Neural progenitor cell (in vitro differentiated cells): Measurements from ENCODE around the gene POP4. TPM values are rescaled to one million over a fixed set of nuclear protein-coding genes. Genes with fewer than 3 reads are reported as not detected.
"Not testable (repeated sequence)": the region's sequence is repeated elsewhere in the genome, so short reads cannot be mapped to it uniquely, and the experiment has no call there.

Source experiments
- DNase-seq: peaks from one replicate; pipeline ENCODE4 v3.0.0-alpha.2; 2016; ENCODE audit warnings: low spot score
- H2AFZ ChIP-seq: fragments of 200-600 bp; sonication (generic); replicated peaks from 2 replicates; pipeline ENCODE4 v1.6.1; 2016; ENCODE audit warnings: antibody characterized with exemption
- H3F3A ChIP-seq: fragments of 200-600 bp; sonication (generic); 2 replicates; pipeline ENCODE4 v1.6.1; 2016; ENCODE audit warnings: antibody characterized with exemption, low read depth
- H3K27ac ChIP-seq: fragments of 200-600 bp; sonication (generic); 2 replicates; pipeline ENCODE4 v1.5.1; 2016; ENCODE audit warnings: mild to moderate bottlenecking
- H3K27me3 ChIP-seq: fragments of 200-600 bp; sonication (generic); 2 replicates; pipeline ENCODE4 v1.6.1; 2016; ENCODE audit warnings: mild to moderate bottlenecking, moderate library complexity
- H3K36me3 ChIP-seq: fragments of 200-600 bp; sonication (generic); 2 replicates; pipeline ENCODE4 v1.5.1; 2016
- H3K4me1 ChIP-seq: fragments of 200-600 bp; sonication (generic); 2 replicates; pipeline ENCODE4 v1.6.1; 2016; ENCODE audit warnings: mixed run types
- H3K4me2 ChIP-seq: fragments of 200-600 bp; sonication (generic); 2 replicates; pipeline ENCODE4 v1.6.1; 2016
- H3K4me3 ChIP-seq: fragments of 200-600 bp; sonication (generic); 2 replicates; pipeline ENCODE4 v1.5.1; 2016
- H3K79me2 ChIP-seq: fragments of 200-600 bp; sonication (generic); 2 replicates; pipeline ENCODE4 v1.6.1; 2016; ENCODE audit warnings: low read depth
- H3K9ac ChIP-seq: fragments of 200-600 bp; sonication (generic); 2 replicates; pipeline ENCODE4 v1.6.1; 2016
- H3K9me3 ChIP-seq: fragments of 200-600 bp; sonication (generic); 2 replicates; pipeline ENCODE4 v1.5.1; 2016; ENCODE audit warnings: low read depth
- H4K20me1 ChIP-seq: fragments of 200-600 bp; sonication (generic); 2 replicates; pipeline ENCODE4 v1.6.1; 2016; ENCODE audit warnings: low read depth
- H3K27ac Mint-ChIP-seq: 3 replicates; pipeline ENCODE4 v1.8.0; 2021; ENCODE audit warnings: mixed read lengths
- H3K27me3 Mint-ChIP-seq: 2 replicates; pipeline ENCODE4 v1.8.0; 2022; ENCODE audit warnings: low read depth, mild to moderate bottlenecking, inconsistent platforms, moderate library complexity, mixed read lengths; ENCODE audit not compliant: insufficient read depth
- H3K36me3 Mint-ChIP-seq: 3 replicates; pipeline ENCODE4 v1.8.0; 2021; ENCODE audit warnings: mixed read lengths
- H3K4me1 Mint-ChIP-seq: 3 replicates; pipeline ENCODE4 v1.8.0; 2021; ENCODE audit warnings: mixed read lengths
- H3K4me3 Mint-ChIP-seq: 3 replicates; pipeline ENCODE4 v1.8.0; 2021; ENCODE audit warnings: mild to moderate bottlenecking, moderate library complexity, mixed read lengths
- H3K9me3 Mint-ChIP-seq: 3 replicates; pipeline ENCODE4 v1.8.0; 2020; ENCODE audit warnings: mixed read lengths
- EZH2 ChIP-seq: fragments of 200-600 bp; sonication (generic); IDR thresholded peaks from 2 replicates; pipeline ENCODE4 v1.6.1; 2017; ENCODE audit warnings: antibody characterized with exemption, mild to moderate bottlenecking, moderate library complexity
- EZH2phosphoT487 ChIP-seq: fragments of 200-600 bp; sonication (generic); IDR thresholded peaks from 2 replicates; pipeline ENCODE4 v1.6.1; 2017; ENCODE audit warnings: antibody characterized with exemption
- total RNA-seq: library from RNA; depleted of rRNA; stranded (reverse); fragments of >200 nt; gene quantifications from 2 replicates; pipeline ENCODE4 v1.2.3, GENCODE V29; 2015; ENCODE audit warnings: low replicate concordance
- TF ChIP-seq, protein P1 (sequence below): fragments of 200-600 bp; sonication (generic); IDR thresholded peaks from 2 replicates; pipeline ENCODE4 v1.5.1; 2017; ENCODE audit warnings: antibody characterized with exemption, mild to moderate bottlenecking

POP4 gene, protein sequence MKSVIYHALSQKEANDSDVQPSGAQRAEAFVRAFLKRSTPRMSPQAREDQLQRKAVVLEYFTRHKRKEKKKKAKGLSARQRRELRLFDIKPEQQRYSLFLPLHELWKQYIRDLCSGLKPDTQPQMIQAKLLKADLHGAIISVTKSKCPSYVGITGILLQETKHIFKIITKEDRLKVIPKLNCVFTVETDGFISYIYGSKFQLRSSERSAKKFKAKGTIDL
- 41.0 and 77.8 TPM in 2 replicates for total RNA-seq

DNA sequence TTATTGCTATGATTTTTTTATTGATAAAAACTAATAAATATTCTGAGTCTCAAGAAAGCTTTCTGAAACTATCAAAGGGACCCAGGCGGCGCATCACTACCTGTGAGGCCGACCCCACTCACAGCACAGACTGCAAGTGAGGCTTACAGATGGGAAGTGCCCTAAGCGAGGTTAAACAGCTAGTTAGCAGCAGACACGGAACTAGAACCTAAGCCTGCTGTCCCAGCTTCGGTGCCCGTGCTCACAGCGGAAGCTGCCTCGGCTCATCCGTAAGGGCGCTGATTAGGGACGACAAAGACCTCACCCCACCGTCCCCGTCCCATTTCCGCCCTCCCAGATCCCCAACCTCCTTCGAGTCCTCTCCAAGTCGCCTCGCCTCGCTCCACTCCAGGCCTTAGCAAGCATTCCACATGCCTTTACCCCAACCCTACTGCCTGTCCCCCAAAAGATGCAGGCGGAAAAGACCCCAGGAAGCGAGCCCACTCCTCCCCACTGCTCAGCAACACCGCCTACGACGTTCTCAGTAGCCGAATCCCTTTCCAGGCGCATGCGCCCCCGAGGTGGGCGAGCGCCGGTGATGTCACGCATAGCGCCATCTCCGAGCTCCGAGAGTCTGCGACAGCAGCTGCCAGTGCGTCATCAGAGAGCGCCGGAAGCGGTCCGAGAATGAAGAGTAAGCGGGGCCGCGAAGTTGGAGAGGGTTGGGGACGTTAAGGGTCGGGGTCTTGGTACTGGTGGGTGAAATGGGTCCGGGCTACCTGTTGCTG, at the start of gene POP4:
Gene POP4, plus strand, starts transcription at position 631 of the 767 bp plus-strand sequence. Its CDS starts 36 bp downstream, at position 667.
- no peaks in the 10 kb centered on the region for H3K9me3 ChIP-seq
- peaks cover 2% of the 10 kb centered on the region for H3K36me3 Mint-ChIP-seq
- H3K4me3 Mint-ChIP-seq, result peak within 1 kb of the TSS; percentile 100
- H3K9me3 Mint-ChIP-seq, result no peaks in the 10 kb centered on the region
- H3K4me3 ChIP-seq, result peak within 1 kb of the TSS; percentile 71
- H3K36me3 ChIP-seq, result no peaks in the 10 kb centered on the region
- peaks cover 10% of the 10 kb centered on the region for H3K4me1 ChIP-seq
- H3K4me2 ChIP-seq, result peak within 1 kb of the TSS; percentile 94
- TF ChIP-seq EZH2phosphoT487, result no peak
- TF ChIP-seq EZH2, result no peak
- TF ChIP-seq, protein P1, sequence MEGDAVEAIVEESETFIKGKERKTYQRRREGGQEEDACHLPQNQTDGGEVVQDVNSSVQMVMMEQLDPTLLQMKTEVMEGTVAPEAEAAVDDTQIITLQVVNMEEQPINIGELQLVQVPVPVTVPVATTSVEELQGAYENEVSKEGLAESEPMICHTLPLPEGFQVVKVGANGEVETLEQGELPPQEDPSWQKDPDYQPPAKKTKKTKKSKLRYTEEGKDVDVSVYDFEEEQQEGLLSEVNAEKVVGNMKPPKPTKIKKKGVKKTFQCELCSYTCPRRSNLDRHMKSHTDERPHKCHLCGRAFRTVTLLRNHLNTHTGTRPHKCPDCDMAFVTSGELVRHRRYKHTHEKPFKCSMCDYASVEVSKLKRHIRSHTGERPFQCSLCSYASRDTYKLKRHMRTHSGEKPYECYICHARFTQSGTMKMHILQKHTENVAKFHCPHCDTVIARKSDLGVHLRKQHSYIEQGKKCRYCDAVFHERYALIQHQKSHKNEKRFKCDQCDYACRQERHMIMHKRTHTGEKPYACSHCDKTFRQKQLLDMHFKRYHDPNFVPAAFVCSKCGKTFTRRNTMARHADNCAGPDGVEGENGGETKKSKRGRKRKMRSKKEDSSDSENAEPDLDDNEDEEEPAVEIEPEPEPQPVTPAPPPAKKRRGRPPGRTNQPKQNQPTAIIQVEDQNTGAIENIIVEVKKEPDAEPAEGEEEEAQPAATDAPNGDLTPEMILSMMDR, result no peak
- H3K27ac ChIP-seq, result peak within 1 kb of the TSS; percentile 53
- H3K9ac ChIP-seq, result peak within 1 kb of the TSS; percentile 74
- no peaks in the 10 kb centered on the region for H3K27me3 ChIP-seq
- peaks cover 24% of the 10 kb centered on the region for H3K79me2 ChIP-seq
- peak within 1 kb of the TSS; percentile 100 for H3K27ac Mint-ChIP-seq
- H3F3A ChIP-seq, result peaks cover 8% of the 10 kb centered on the region
- H2AFZ ChIP-seq, result peak within 1 kb of the TSS; percentile 88
- no peaks in the 10 kb centered on the region for H4K20me1 ChIP-seq
- peak; percentile 99 for DNase-seq
- H3K4me1 Mint-ChIP-seq, result peaks cover 15% of the 10 kb centered on the region
- peaks cover 6% of the 10 kb centered on the region for H3K27me3 Mint-ChIP-seq

DNA sequence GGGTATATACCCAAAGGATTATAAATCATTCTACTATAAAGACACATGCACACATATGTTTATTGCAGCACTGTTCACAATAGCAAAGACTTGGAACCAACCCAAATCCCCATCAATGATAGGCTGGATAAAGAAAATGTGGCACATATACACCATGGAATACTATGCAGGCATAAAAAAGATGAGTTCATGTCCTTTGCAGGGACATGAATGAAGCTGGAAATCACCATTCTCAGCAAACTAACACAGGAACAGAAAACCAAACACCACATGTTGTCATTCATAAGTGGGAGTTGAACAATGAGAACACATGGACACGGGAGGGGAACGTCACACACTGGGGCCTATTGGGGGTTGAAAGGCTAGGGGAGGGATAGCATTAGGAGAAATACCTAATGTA, 47.0 kb upstream of the POP4 start:
- H3K4me1 Mint-ChIP-seq, H3K27me3 ChIP-seq, H3K9ac ChIP-seq, H3K27ac ChIP-seq, H3K9me3 ChIP-seq, H3K4me2 ChIP-seq, H3K79me2 ChIP-seq, H3K27me3 Mint-ChIP-seq, H3K36me3 ChIP-seq, H3K4me3 ChIP-seq, H4K20me1 ChIP-seq, H3K4me3 Mint-ChIP-seq, DNase-seq, H3K4me1 ChIP-seq, H3K36me3 Mint-ChIP-seq, H2AFZ ChIP-seq, H3K27ac Mint-ChIP-seq, H3F3A ChIP-seq: not testable (repeated sequence)
- peaks cover 14% of the 10 kb centered on the region for H3K9me3 Mint-ChIP-seq

DNA sequence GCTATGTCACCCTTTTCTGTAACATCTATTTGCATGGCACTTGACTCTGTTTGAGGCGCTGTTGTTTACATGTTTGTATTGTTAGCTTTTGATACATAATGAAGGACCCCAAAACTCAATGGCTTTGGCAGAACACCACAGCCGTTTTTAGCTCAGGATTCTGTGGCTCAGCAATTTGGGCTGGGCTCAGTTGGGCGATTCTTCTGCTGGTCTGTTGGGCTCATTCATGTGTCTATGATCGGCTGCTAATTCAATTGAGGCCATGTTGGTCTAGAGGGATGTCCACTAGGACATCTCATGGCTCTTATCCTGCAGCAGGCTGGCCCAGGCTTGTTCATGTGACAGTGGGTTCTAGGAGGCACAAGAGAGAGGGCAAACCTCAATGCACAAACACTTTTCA, 46.3 kb upstream of the POP4 start:
- Histone ChIP-seq H3K4me1 (no peaks in the 10 kb centered on the region), H3K79me2 (no peaks in the 10 kb centered on the region), H3K9ac (no peak overlapping the region), H3K36me3 (no peaks in the 10 kb centered on the region), H3K4me3 (no peak overlapping the region), H3K27ac (no peak overlapping the region), H3F3A (no peaks in the 10 kb centered on the region), H3K4me2 (no peak overlapping the region), H4K20me1 (no peaks in the 10 kb centered on the region), H3K27me3 (no peaks in the 10 kb centered on the region), H2AFZ (no peak overlapping the region), H3K9me3 (no peaks in the 10 kb centered on the region)
- DNase-seq, result no peak
- no peaks in the 10 kb centered on the region for H3K36me3 Mint-ChIP-seq
- peaks cover 6% of the 10 kb centered on the region for H3K27me3 Mint-ChIP-seq
- no peak overlapping the region for H3K4me3 Mint-ChIP-seq
- peaks cover 10% of the 10 kb centered on the region for H3K9me3 Mint-ChIP-seq
- H3K27ac Mint-ChIP-seq, result no peak overlapping the region
- H3K4me1 Mint-ChIP-seq, result no peaks in the 10 kb centered on the region
- TF ChIP-seq EZH2 (no peak), EZH2phosphoT487 (no peak)
- TF ChIP-seq, protein P1, result no peak
